ENCODE data around the gene IL4I1. TPM values are rescaled to one million over a fixed set of nuclear protein-coding genes. Genes with fewer than 3 reads are reported as not detected.

Gene IL4I1
- total and polyA plus RNA-seq, 7 donors: 0.05 to 3.3 (median 0.39) TPM

GRCh38 chr19:49880162-49880869 is 16.4 kb downstream of the IL4I1 start:
- H3K27ac ChIP-seq: no peak overlapping the region
- H3K4me3 ChIP-seq: no peak overlapping the region
- DNase-seq: peak in 1 of 2 donors; percentile 42
- intact Hi-C loops (cut with DNase I): no loop called here
- WGBS, 3 donors: 88 to 90% (median 89%) methylated on average over 10 of the region's 10 CpGs
- peaks cover 19% of the 10 kb centered on the region for H3K4me1 ChIP-seq
- H3K27me3 ChIP-seq (ENCODE audit: insufficient read depth in 3 of 3, low read length in 2 of 3): no peaks in the 10 kb centered on the region
- H3K9me3 ChIP-seq: no peaks in the 10 kb centered on the region
- no peak for TF ChIP-seq CTCF (IDR thresholded peaks at IDR 0.05)
- H3K36me3 ChIP-seq (ENCODE audit: insufficient read depth in 1 of 2, low read depth in 1 of 2): peaks cover 14 to 70% of the 10 kb centered on the region in 2 donors
- ATAC-seq: no peak

GRCh38 chr19:49879243-49879963 is 17.3 kb downstream of the IL4I1 start:
- H3K27me3 ChIP-seq (ENCODE audit: insufficient read depth in 3 of 3, low read length in 2 of 3): no peaks in the 10 kb centered on the region
- ATAC-seq (no peak), DNase-seq (peak in 1 of 2 donors; percentile 54)
- peaks cover 14 to 64% of the 10 kb centered on the region in 2 donors for H3K36me3 ChIP-seq (ENCODE audit: insufficient read depth in 1 of 2, low read depth in 1 of 2)
- H3K27ac ChIP-seq: peak overlapping the region; percentile 12
- no peak for TF ChIP-seq CTCF (IDR thresholded peaks at IDR 0.05)
- intact Hi-C loops (cut with DNase I): loop anchor here in 1 of 2 donors (5.0 kb wide), 1 partner anchor 382 kb away; the partner anchor contains the start of gene RPS11
- WGBS, 3 donors: 91 to 93% (median 93%) methylated on average over 12 of the region's 12 CpGs
- H3K9me3 ChIP-seq: no peaks in the 10 kb centered on the region
- H3K4me3 ChIP-seq: peak overlapping the region; percentile 69
- H3K4me1 ChIP-seq: peaks cover 28% of the 10 kb centered on the region

- TF ChIP-seq CTCF (IDR thresholded peaks at IDR 0.05): no peak
- DNase-seq: peak in 1 of 2 donors; percentile 53
- ATAC-seq: no peak
- Histone ChIP-seq H3K27me3 (ENCODE audit: insufficient read depth in 3 of 3, low read length in 2 of 3) (no peaks in the 10 kb centered on the region), H3K4me1 (peaks cover 35% of the 10 kb centered on the region), H3K36me3 (ENCODE audit: insufficient read depth in 1 of 2, low read depth in 1 of 2) (peaks cover 7 to 60% of the 10 kb centered on the region in 2 donors), H3K4me3 (peak overlapping the region; percentile 69), H3K9me3 (no peaks in the 10 kb centered on the region), H3K27ac (peak overlapping the region; percentile 92)
- WGBS, 3 donors: 76 to 80% (median 79%) methylated on average over 9 of the region's 9 CpGs
- intact Hi-C loops (cut with DNase I): loop anchor here in 1 of 2 donors (5.0 kb wide), 1 partner anchor 381 kb away; the partner anchor contains the start of gene RPS11
These were observed 18.0 kb downstream of the IL4I1 start for GRCh38 chr19:49878744-49879070.

GRCh38 chr19:49877879-49878743 is 18.6 kb downstream of the IL4I1 start:
- Histone ChIP-seq H3K36me3 (ENCODE audit: insufficient read depth in 1 of 2, low read depth in 1 of 2) (peaks cover 5 to 54% of the 10 kb centered on the region in 2 donors), H3K9me3 (no peaks in the 10 kb centered on the region), H3K4me1 (peaks cover 35% of the 10 kb centered on the region), H3K4me3 (peak overlapping the region; percentile 69), H3K27ac (peak overlapping the region; percentile 92), H3K27me3 (ENCODE audit: insufficient read depth in 3 of 3, low read length in 2 of 3) (no peaks in the 10 kb centered on the region)
- ATAC-seq (peak; percentile 74 to 77 (median 74)), DNase-seq (peak; percentile 99)
- intact Hi-C loops (cut with DNase I): loop anchor here in 1 of 2 donors (5.0 kb wide), 1 partner anchor 381 kb away; the partner anchor contains the start of gene RPS11
- 6 to 10% (median 8%) methylated on average over 33 to 41 of the region's 41 CpGs for WGBS, 3 donors
- TF ChIP-seq CTCF (IDR thresholded peaks at IDR 0.05): no peak
